ENCODE data around the gene RPS19.
A peak's percentile ranks its signal among the peaks of the same experiment; 100 is the strongest.
"Not testable (repeated sequence)": the region's sequence is repeated elsewhere in the genome, so short reads cannot be mapped to it uniquely, and the experiment has no call there.

The RPS19 gene

GRCh38 chr19:41871573-41872383 lies 11.7 kb downstream of the RPS19 start:
- DNase-seq (ENCODE audit: low read depth): no peak
- TF ChIP-seq CTCF (conservative IDR thresholded peaks at IDR 0.05; ENCODE audit: low read depth, low read length): no peak
- no peak overlapping the region for H3K4me3 ChIP-seq (ENCODE audit: low read depth, low read length)

- TF ChIP-seq CTCF (conservative IDR thresholded peaks at IDR 0.05; ENCODE audit: low read depth, low read length): no peak
- H3K4me3 ChIP-seq (ENCODE audit: low read depth, low read length): no peak overlapping the region
- DNase-seq (ENCODE audit: low read depth): no peak
Measured at GRCh38 chr19:41872384-41872774, 12.3 kb downstream of the RPS19 start.

- TF ChIP-seq CTCF (conservative IDR thresholded peaks at IDR 0.05; ENCODE audit: low read depth, low read length): peak; percentile 85
- H3K4me3 ChIP-seq (ENCODE audit: low read depth, low read length): no peak overlapping the region
- peak; percentile 74 for DNase-seq (ENCODE audit: low read depth)
Measured at GRCh38 chr19:41872775-41873647, 13.0 kb downstream of the RPS19 start.

- DNase-seq (ENCODE audit: low read depth); H3K4me3 ChIP-seq (ENCODE audit: low read depth, low read length): not testable (repeated sequence)
Measured at GRCh38 chr19:41875973-41876372, 15.9 kb downstream of the RPS19 start.

- TF ChIP-seq CTCF (conservative IDR thresholded peaks at IDR 0.05; ENCODE audit: low read depth, low read length): no peak
- no peak within 1 kb of the TSS for H3K4me3 ChIP-seq (ENCODE audit: low read depth, low read length)
- DNase-seq (ENCODE audit: low read depth): no peak
Measured at GRCh38 chr19:41876847-41877832, 17.1 kb downstream of the RPS19 start, which contains the start of gene CD79A. TSS of gene CD79A (plus strand) at chr19:41877279. CDS start at chr19:41877305, 26 bp downstream.

- H3K4me3 ChIP-seq (ENCODE audit: low read depth, low read length): no peak overlapping the region
- no peak for DNase-seq (ENCODE audit: low read depth)
- no peak for TF ChIP-seq CTCF (conservative IDR thresholded peaks at IDR 0.05; ENCODE audit: low read depth, low read length)
Measured at GRCh38 chr19:41877916-41878905, 18.2 kb downstream of the RPS19 start.
